ENCODE measurements around the gene METTL23.
"Not testable (repeated sequence)": the region's sequence is repeated elsewhere in the genome, so short reads cannot be mapped to it uniquely, and the experiment has no call there.

Gene METTL23

DNA sequence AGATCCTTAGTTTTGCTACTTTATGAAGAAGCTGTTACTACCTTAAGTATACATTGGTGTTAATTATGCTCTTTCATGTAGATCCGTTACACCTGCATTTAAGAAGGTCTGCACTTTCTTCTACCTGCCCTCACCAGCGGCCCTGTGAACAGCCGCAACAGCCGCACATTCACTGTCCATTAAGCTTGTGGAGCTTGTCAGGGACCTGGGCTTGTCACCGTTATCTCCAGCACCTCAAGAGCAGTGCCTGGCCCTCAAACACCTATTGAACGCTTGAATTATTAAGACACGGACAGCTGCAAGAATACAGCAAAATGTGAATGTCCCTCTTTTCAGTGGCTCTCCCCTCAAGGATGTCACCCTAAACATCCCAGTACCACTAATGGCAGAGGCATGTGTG lies 12.9 kb upstream of the METTL23 start:
- no peak for DNase-seq (ENCODE audit: low spot score)
- no peak for FAIRE-seq

DNA sequence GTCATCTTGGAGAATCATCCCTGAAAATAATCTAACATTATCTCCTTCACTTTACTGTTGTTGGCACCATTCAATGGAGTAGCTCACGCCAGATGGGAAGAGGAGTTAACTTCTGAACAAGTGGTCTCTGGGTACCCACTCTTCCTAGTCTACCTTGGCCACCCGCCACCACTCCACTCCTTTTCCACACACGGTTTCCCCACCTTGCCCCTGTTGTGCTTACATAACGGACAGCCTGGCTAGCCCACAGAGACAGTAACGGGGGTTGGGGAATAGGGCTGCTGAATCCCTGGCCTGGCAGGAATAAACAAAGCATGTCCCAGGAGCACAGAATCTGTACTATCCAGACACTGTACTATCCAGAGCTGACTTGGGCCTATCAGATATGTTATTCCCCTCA lies 12.3 kb upstream of the METTL23 start:
- DNase-seq (ENCODE audit: low spot score) (no peak), FAIRE-seq (no peak)

DNA sequence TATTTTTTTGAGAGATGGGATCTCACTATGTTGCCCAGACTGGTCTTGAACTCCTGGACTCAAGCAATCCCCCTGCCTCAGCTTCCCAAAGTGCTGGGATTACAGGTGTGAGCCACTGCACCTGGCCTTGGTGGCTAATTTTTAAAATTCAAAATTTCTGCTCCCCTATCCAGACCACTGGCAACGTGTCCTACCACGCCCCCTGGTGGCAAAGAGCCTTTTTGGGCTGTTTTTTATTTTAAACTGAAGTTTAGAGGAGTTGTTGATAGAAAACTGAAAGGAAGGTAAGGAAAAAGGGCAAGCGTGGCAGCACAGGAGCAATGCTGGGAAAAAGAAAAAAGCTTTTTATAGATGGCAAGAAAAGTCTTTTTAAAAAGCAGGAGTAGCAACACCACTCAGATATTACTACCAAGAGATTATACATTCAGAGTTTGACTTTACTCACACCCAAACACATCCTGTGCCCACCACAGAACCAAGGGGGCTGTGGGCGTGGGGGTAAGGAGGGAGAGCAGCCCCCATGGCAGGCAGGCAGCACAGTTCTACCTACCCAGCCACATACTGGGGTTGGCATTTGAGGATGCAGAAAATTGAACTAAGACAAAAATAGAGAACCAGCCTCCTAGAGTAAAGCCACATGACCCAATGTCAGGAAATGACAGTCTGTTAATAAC lies 11.7 kb upstream of the METTL23 start:
- FAIRE-seq, result no peak
- DNase-seq (ENCODE audit: low spot score), result peak; percentile 65

DNA sequence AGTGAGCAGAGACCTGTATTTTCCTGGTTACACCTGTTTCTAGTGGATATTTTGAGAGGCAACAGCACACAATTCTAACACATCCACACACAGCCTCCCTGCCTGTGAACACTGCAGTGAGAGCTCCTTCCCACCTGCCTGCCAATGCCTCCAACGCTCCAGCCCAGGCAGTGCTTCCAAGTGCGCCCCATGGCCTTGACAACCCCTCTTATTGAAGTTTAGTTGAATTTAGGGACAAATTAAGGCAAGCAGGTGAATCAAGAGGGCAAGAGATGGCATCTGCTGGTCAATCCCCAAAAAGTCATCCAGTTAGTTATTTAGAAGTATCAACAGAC lies 11.2 kb upstream of the METTL23 start:
- no peak for FAIRE-seq
- DNase-seq (ENCODE audit: low spot score), result no peak

DNA sequence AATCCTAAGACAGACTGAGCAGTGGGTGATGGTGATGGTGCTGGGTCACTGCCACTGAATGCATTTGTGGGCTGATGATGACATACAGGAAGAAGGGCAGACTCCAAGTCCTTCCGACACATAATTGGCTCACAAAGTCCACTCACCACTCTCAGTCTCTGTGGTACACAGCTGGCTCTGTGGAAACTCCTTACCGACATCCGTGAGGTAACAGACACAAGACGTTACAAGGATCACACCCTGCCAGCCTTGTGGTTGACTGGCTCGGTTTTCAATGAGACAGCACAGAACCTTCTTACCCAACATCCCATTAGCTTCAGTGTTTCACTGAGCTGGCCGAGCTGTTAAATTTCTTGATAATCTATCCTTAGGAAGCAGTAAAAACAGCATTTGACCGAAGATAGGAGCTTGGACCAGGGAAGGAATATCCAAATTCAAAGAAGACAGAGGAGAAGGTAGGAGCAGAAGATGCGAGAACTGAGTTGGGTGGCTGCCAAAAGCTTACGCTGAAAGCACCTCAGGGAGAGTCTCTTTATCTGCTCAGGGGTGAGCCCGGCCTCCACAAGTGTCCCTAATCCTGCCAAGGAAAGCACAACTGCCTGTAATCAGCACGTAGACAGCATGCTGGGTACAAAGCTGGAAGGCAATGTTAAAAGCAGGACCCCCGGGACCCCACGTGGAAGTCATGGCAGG lies 10.3 kb upstream of the METTL23 start:
- no peak for DNase-seq (ENCODE audit: low spot score)
- no peak for FAIRE-seq

DNA sequence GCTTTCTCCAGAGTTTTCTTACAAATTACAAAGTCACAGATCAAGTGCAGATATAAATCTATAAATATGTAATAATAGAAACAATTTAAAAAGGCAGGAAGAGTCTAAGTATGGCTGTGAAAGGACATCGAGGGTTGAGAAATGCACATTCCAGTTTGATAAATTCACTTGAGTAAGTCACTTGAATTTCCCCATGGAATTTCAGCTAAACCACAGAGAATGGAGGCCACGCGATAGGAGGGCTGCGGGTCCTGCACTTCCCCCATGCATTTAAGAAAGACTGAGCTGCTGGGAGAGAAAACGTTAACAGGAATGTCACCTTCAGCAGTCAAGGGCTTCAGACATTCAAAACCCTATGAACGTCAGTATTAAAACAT lies 9.8 kb upstream of the METTL23 start:
- DNase-seq (ENCODE audit: low spot score) (no peak), FAIRE-seq (no peak)

DNA sequence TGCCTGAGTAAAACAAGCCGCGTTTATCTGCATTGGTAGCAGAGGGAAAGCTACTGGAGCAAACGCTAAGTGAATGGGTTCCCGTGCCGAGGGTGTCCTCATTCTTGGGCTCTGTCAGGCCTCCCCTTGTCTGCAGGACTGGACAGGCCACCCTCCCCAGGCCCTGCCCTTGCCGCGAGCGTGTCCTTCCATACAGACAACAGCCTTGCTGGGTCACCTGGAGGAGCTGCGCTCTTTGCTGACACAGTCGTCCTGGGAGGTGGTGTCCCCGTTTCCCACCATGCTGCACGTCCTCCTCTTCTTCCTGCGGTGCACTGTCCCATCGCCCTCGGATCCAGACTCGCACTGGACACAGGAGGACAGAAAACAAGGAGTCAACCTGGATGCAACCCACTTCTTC lies 8.1 kb upstream of the METTL23 start:
- FAIRE-seq (no peak), DNase-seq (ENCODE audit: low spot score) (no peak)

DNA sequence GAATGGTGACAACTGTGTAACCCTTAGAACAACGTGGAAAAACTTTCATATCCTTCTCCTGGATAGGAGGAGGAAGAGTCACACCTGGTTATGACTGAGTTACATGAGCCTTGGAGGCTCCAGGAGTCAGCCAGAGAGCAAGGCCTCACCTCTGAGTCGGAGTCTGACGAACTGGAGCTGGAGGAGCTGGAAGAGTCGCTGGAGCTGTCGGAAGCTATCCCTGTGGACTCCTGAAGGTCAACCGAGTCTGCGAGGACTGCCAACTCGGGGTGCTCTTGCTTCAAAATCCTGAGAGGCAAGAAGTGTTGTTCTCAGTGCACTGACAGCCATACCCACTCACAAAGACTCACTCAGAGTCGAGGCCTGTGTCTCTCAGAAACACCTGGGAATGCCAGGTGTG lies 6.4 kb upstream of the METTL23 start:
- no peak for FAIRE-seq

DNA sequence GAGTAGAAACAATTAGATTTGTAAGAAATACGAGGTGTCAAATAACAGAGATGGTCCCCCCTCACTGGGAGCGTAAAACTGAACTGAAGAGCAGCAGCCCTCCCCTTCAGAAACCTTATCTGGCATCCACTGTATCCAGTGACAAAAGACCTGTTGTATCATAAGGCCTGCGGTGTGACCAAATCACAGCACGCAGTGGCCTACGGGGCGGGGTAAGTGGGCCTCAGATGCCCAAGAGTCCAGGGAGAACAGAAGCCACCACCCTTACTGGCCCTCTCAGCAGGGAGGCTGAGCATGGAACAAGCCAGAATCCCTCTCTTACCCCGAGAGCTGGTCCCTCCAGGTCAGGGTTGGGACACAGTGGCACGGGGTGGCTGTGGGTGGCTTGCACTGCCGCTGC lies 5.7 kb upstream of the METTL23 start:
- DNase-seq (ENCODE audit: low spot score) (no peak), FAIRE-seq (no peak)

More for the DNA sequence above, 6.4 kb upstream of the METTL23 start:
- no peak for DNase-seq (ENCODE audit: low spot score)

DNA sequence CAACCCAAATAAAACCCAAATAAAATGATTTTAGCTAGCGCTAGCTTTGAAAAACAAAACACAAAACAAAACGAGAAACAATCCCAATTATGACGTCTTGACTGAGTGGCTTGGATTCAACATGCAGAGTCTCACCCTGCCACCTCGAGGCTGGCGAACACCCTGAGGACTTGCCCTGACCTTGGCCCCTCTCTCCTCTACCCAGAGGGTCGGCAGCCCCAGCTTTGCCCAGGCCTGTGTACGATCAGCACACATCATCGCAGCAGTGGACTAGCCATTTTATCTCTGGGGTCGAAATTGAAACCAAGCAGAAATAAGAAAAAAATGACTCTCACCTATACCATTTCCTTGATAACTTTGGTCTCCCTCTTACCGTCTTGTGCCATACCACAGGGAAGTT lies 5.2 kb upstream of the METTL23 start:
- FAIRE-seq (no peak), DNase-seq (ENCODE audit: low spot score) (no peak)

DNA sequence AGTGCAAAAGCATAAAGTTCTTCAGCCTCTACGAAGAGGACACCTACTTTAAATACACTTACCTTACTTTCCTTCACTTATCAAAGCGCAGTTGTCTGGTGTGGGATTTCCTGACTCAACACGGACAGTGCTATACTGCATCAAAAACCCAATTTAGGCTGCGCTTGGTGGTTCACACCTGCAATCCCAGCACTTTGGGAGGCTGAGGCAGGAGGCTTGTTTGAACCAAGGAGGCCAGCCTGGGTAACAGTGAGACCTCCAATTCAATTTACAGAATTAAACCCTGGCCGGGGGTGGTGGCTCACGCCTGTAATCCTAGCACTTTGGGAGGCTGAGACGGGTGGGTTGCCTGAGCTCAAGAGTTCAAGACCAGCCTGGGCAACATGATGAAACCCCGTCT lies 4.4 kb upstream of the METTL23 start:
- DNase-seq (ENCODE audit: low spot score) (no peak), FAIRE-seq (no peak)

DNA sequence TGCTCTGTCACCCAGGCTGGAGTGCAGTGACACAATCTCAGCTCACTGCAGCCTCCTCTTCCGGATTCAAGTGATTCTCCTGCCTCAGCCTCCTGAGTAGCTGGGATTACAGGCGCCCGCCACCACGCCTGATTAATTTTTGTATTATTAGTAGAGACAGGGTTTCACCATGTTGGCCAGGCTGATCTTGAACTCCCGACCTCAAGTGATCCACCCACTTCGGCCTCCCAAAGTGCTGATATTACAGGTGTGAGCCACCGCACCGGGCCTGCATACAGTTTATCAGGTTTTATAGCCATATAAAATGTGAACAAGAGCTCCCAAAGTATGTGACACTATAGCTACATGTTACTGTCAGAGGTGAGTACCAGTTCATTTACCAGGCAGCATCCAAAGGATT lies 3.7 kb upstream of the METTL23 start:
- FAIRE-seq; DNase-seq (ENCODE audit: low spot score): not testable (repeated sequence)

DNA sequence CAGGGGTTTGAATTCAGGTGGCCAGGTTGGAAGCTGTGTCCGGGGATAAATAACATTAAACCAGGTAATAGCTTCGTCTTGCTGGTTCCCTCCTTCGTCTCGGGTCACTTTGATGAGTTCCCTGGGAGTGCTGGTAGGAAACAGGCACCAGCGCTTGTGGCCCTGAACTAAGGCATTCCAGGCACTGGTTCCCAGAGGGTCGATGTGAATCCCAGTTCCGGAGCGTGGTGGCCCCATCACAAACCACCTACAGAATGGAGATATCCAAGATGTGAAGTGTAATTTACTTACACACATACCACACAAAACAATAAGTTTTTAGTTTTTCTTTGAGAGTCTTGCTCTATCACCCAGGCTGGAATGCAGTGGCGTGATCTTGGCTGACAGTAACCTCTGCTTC lies 2.8 kb upstream of the METTL23 start:
- DNase-seq (ENCODE audit: low spot score) (no peak), FAIRE-seq (no peak)

DNA sequence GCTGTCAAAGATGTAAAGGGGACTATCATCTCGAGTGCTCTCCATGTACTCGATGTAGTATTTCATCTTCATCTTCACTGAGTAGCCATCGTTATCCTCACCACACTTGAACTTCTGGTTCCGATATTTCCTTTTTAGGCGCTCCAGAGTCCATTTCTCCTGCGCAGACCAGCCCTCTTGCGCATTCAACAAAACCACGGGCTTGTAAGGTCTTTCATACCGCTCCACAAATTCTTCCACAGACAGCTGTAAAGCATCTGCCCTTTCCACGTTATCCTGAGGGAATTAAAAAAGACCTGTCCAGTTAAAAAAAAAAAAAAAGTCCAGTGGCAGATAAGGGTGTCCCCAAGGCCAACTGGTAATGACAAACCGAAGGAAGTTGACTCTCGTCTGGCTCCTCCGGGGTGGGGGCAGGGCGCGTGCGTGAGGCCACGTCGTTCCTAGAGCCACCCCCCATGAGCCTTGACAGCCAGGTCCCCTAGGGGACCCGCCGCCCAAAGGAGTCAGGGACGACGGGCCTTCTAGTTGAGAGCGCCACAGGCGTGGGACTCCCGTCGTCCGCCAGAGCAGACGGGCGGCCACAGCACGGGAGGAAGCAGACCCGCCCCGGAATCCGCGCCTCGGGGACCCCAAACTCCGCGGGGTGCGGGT lies 934 bp upstream of the METTL23 start:
- DNase-seq (ENCODE audit: low spot score), result peak; percentile 48
- FAIRE-seq, result no peak

DNA sequence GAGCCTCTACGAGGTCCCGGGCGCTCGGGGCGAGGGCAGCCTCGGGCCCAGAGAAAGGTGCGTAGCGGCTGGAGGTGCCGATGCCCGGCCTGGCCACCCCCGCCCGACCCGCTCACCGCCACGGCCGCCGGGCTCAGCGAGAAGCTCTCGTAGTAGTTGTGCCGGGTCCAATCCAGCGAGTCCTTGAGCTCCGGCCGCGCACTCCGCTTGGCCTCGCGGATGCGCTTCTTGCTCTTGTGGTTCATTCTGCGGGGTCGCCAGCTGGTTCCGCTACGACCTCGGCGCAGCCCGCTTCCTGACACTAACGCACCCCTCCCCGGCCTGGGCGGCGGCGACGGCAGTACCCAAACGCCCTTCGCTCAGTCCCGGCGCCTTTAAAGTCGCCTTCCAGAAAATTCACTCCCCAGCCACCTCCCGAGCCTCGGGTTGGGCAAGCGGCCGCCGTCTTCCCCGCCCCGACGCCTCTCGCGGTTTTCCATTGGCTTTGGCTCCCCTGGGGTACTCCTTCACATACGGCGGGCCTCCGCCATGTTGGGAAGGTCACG lies 336 bp upstream of the METTL23 start, which contains the start of gene JMJD6:
Gene JMJD6 (minus strand): TSS at position 376 of the 545 bp plus-strand sequence. CDS start 131 bp downstream, at position 245.
- DNase-seq (ENCODE audit: low spot score), result peak; percentile 99
- no peak for FAIRE-seq

DNA sequence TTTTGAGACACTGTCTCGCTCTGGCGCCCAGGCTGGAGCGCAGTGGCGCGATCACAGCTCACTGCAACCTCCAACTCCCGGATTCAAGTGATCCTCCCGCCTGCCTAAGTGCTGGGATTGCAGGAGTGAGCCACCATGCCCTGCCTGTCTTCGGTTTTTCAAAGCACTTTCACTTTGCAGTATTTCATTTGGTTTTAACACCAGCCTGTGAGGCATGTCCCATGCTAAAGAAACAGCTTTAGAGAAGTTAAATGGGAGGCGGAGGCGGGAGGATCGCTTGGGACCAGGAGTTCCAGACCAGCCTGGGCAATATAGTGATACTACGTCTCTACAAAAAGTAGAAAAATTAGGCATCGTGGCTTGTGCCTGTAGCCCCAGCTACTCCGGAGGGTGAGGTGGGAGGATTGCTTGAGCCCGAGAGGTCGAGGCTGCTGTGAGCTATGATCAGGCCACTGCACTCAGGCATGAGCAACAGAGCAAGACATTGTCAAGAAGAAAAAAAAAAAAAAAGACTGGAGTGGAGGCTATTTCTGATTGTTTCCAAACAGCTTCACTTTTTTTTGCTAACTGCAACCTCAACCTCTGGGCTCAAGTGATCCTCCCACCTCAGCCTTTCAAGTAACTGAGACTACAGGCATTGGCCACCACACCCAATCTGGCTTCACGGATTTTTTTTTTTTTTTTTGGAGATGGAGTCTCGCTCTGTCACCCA lies 1.3 kb downstream of the METTL23 start:
- DNase-seq (ENCODE audit: low spot score), result no peak
- no peak for FAIRE-seq

DNA sequence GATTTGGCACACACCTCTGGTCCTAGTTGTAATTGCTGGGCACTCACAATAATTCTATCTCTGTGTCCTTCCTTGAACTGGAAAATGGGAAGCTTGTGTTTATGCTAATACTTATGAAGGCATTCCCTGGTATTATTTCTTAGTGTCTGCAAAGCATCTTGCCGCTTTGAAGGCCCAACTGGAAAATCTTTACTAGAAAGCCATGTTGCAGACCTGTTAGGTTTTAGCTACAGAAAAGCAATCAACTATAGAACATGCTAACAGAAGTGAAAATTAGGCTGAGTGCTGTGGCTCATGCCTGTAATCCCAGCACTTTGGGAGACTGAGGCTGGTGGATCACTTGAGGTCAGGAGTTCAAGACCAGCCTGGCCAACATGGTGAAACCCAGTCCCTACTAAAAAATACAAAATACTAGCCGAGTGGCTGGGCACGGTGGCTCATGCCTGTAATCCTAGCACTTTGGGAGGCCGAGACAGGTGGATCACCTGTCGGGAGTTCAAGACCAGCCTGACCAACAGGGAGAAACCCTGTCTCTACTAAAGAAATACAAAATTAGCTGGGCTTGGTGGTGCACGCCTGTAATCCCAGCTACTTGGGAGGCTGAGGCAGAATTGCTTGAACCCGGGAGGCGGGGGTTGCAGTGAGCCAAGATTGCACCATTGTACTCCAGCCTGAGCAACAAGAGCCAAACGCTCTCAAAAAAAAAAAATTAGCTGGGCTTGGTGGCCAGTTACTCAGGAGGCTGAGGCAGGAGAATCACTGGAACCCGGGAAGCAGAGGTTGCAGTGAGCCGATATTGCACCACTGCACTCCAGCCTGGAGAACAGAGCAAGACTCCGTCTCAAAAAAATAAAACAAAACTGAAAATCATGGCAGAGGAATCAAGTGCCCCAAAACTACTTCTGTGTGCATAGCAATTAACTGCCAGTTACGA lies 5.4 kb downstream of the METTL23 start:
- DNase-seq (ENCODE audit: low spot score), result not testable (repeated sequence)

DNA sequence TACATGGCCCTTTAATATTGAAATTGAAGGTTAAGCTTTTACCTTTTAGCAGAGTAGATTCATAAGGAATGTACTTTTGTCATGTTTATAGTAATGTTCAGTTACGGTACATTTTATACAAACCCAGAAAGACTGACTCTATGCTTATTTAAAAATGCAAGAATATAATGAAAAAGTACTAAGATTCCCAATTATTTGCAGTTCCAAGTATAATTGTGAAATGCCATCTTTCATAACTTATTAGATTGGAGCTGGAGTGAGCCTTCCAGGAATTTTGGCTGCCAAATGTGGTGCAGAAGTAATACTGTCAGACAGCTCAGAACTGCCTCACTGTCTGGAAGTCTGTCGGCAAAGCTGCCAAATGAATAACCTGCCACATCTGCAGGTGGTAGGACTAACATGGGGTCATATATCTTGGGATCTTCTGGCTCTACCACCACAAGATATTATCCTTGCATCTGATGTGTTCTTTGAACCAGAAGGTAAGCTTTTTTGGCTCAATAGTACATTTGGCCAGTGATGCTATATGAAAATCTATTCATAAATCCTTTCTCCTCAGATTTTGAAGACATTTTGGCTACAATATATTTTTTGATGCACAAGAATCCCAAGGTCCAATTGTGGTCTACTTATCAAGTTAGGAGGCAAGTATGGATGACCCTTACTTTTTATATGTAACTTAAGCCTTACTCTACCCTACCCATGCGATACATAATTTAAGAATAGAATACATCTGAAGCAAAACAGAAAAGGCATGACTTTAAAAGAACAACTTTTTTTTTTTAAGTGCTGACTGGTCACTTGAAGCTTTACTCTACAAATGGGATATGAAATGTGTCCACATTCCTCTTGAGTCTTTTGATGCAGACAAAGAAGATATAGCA lies 6.3 kb downstream of the METTL23 start:
- DNase-seq (ENCODE audit: low spot score) (no peak), FAIRE-seq (no peak)

More for the DNA sequence above, 5.4 kb downstream of the METTL23 start:
- not testable (repeated sequence) for FAIRE-seq

DNA sequence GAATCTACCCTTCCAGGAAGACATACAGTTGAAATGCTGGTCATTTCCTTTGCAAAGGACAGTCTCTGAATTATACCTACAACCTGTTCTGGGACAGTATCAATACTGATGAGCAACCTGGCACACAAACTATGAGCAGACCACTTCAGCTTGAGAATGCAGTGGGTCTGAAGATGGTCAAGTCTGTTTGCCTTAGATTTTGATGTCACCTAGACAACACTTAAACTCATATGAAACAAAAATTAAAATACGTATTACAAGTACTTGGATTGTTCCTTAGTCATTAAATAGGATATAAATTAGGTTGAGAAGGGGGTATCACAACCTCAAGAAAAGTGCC lies 6.9 kb downstream of the METTL23 start:
- DNase-seq (ENCODE audit: low spot score) (no peak), FAIRE-seq (no peak)
